ENCODE results near the gene MRI1.

- TF ChIP-seq POLR2A (IDR thresholded peaks at IDR 0.05) (no peak), CTCF (IDR thresholded peaks at IDR 0.05) (no peak), EP300 (IDR thresholded peaks at IDR 0.05) (no peak)
These were observed 53.5 kb downstream of the MRI1 start for GRCh38 chr19:13817615-13818371.
